HCT116 (cell line): ENCODE data around the gene NDUFAF7.

Source experiments
- CEBPB ChIP-seq: IDR thresholded peaks from 2 replicates; pipeline ENCODE4 v1.6.1; 2012; ENCODE audit warnings: low read depth
- FOSL1 ChIP-seq: IDR thresholded peaks from 2 replicates; pipeline ENCODE4 v1.6.1; 2012; ENCODE audit warnings: low read depth
- POLR2A ChIP-seq: IDR thresholded peaks from 2 replicates; pipeline ENCODE4 v1.7.0; 2011; ENCODE audit warnings: borderline replicate concordance; ENCODE audit not compliant: insufficient read depth, insufficient read length; ENCODE audit errors: extremely low read depth
- SIN3A ChIP-seq: IDR thresholded peaks from 2 replicates; pipeline ENCODE4 v1.6.1; 2012; ENCODE audit warnings: low read depth
- TF ChIP-seq, protein P1 (sequence below), 3 experiments: fragments of 200-600 bp in 1 of 3; sonication (generic) in 1 of 3; IDR thresholded peaks in 2 of 3; conservative IDR thresholded peaks in 1 of 3; 2 replicates each; pipeline ENCODE4 v1.5.1; 2012 to 2017; ENCODE audit warnings: low read depth in 2 of 3, low read length in 2 of 3, antibody characterized with exemption in 1 of 3, borderline replicate concordance in 1 of 3, control low read depth in 1 of 3, mild to moderate bottlenecking in 1 of 3, mixed read lengths in 1 of 3, mixed run types in 1 of 3, moderate library complexity in 1 of 3; ENCODE audit not compliant: insufficient read depth in 1 of 3
- TF ChIP-seq, protein P2 (sequence below): IDR thresholded peaks from 2 replicates; pipeline ENCODE4 v1.6.1; 2012

DNA sequence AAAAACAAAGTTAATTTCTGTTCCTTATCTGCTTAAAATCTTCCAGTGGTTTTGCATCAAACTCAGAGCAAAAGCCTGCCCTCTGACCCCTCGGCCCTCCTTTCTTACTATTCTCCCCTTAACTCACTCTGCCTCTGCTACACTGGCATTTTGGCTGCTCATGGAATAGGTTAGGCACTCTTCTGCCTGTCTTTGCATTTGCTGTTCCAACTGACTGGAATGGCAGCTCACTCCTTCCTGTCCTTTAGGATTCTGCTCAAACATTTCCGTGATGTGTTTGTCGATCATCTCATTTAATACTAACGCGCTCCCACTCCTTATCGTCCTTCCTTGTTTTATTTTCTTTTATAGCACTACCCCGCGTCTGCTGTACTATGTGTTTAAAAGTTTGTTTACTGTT is 877 bp upstream of the NDUFAF7 start:
- TF ChIP-seq FOSL1 (no peak), CEBPB (no peak), SIN3A (no peak), POLR2A (no peak)
- TF ChIP-seq, protein P1, sequence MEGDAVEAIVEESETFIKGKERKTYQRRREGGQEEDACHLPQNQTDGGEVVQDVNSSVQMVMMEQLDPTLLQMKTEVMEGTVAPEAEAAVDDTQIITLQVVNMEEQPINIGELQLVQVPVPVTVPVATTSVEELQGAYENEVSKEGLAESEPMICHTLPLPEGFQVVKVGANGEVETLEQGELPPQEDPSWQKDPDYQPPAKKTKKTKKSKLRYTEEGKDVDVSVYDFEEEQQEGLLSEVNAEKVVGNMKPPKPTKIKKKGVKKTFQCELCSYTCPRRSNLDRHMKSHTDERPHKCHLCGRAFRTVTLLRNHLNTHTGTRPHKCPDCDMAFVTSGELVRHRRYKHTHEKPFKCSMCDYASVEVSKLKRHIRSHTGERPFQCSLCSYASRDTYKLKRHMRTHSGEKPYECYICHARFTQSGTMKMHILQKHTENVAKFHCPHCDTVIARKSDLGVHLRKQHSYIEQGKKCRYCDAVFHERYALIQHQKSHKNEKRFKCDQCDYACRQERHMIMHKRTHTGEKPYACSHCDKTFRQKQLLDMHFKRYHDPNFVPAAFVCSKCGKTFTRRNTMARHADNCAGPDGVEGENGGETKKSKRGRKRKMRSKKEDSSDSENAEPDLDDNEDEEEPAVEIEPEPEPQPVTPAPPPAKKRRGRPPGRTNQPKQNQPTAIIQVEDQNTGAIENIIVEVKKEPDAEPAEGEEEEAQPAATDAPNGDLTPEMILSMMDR (IDR thresholded peaks at IDR 0.05 in 2 of 3, conservative IDR thresholded peaks at IDR 0.05 in 1 of 3; ENCODE audit: borderline replicate concordance in 1 of 3, insufficient read depth in 1 of 3, low read depth in 2 of 3, low read length in 2 of 3) = no peak
- TF ChIP-seq, protein P2, sequence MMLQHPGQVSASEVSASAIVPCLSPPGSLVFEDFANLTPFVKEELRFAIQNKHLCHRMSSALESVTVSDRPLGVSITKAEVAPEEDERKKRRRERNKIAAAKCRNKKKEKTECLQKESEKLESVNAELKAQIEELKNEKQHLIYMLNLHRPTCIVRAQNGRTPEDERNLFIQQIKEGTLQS = no peak
